HepG2 (cell line): ENCODE measurements around the gene WDR59. TPM values are rescaled to one million over a fixed set of nuclear protein-coding genes. Genes with fewer than 3 reads are reported as not detected.
A peak's percentile ranks its signal among the peaks of the same experiment; 100 is the strongest.

Experiments used
- CREB1 ChIP-seq, 2 experiments: fragments of 450-650 bp in 1 of 2; IDR thresholded peaks; 2 replicates each; pipeline ENCODE4 v1.6.1; 2016 to 2017; ENCODE audit warnings: control low read depth in 1 of 2, mild to moderate bottlenecking in 1 of 2, missing compliant biosample characterization in 1 of 2, missing genetic modification characterization in 1 of 2
- DNMT1 ChIP-seq: sonication (generic); formaldehyde crosslinking; IDR thresholded peaks from 2 replicates; pipeline ENCODE4 v1.5.1; 2020; ENCODE audit warnings: mild to moderate bottlenecking, missing genetic modification reagents
- FOXM1 ChIP-seq: sonication (generic); formaldehyde crosslinking; IDR thresholded peaks from 2 replicates; pipeline ENCODE4 v1.5.0; 2020; ENCODE audit warnings: missing genetic modification reagents
- GPBP1L1 ChIP-seq: sonication (generic); formaldehyde crosslinking; IDR thresholded peaks from 2 replicates; pipeline ENCODE4 v1.5.0; 2020; ENCODE audit warnings: mild to moderate bottlenecking, missing genetic modification reagents
- HCFC1 ChIP-seq: fragments of 150-350 bp; IDR thresholded peaks from 2 replicates; pipeline ENCODE4 v1.6.1; 2014; ENCODE audit warnings: low read depth, low read length
- ISL2 ChIP-seq: sonication (generic); formaldehyde crosslinking; IDR thresholded peaks from 2 replicates; pipeline ENCODE4 v1.5.0; 2020; ENCODE audit warnings: missing genetic modification reagents
- KDM5B ChIP-seq: sonication (generic); formaldehyde crosslinking; IDR thresholded peaks from 2 replicates; pipeline ENCODE4 v1.4.0; 2020; ENCODE audit warnings: missing genetic modification reagents, mild to moderate bottlenecking, borderline replicate concordance
- LCORL ChIP-seq, 2 experiments: fragments of 450-650 bp in 1 of 2; sonication (generic) in 1 of 2; formaldehyde crosslinking in 1 of 2; IDR thresholded peaks; 2 replicates each; pipeline versions ENCODE4 v1.5.0 to v1.6.1; 2017 to 2020; ENCODE audit warnings: antibody characterized with exemption in 1 of 2, missing genetic modification reagents in 1 of 2
- MTF1 ChIP-seq: sonication (generic); formaldehyde crosslinking; IDR thresholded peaks from 2 replicates; pipeline ENCODE4 v1.5.0; 2020; ENCODE audit warnings: missing genetic modification reagents
- PRDM10 ChIP-seq: sonication (generic); formaldehyde crosslinking; IDR thresholded peaks from 2 replicates; pipeline ENCODE4 v1.4.0; 2020; ENCODE audit warnings: low read depth, missing genetic modification reagents
- SAP130 ChIP-seq: IDR thresholded peaks from 2 replicates; pipeline ENCODE4 v1.6.1; 2016; ENCODE audit warnings: low read depth
- TOPORS ChIP-seq: sonication (generic); formaldehyde crosslinking; IDR thresholded peaks from 2 replicates; pipeline ENCODE4 v1.8.0; 2023; ENCODE audit warnings: mild to moderate bottlenecking, missing genetic modification reagents
- ZNF235 ChIP-seq: sonication (generic); formaldehyde crosslinking; IDR thresholded peaks from 2 replicates; pipeline ENCODE4 v1.8.1; 2023; ENCODE audit warnings: mild to moderate bottlenecking, missing genetic modification reagents, borderline replicate concordance
- ZNF407 ChIP-seq: sonication (generic); formaldehyde crosslinking; IDR thresholded peaks from one replicate; pipeline ENCODE4 v1.5.1; 2020; ENCODE audit warnings: mild to moderate bottlenecking, missing genetic modification reagents; ENCODE audit errors: not compliant biosample characterization
- ZNF556 ChIP-seq: sonication (generic); formaldehyde crosslinking; IDR thresholded peaks from 2 replicates; pipeline ENCODE4 v1.4.0; 2020; ENCODE audit warnings: mild to moderate bottlenecking, missing genetic modification reagents, borderline replicate concordance
- ZNF589 ChIP-seq: sonication (generic); formaldehyde crosslinking; conservative IDR thresholded peaks from 2 replicates; pipeline ENCODE4 v1.8.0; 2022; ENCODE audit warnings: mild to moderate bottlenecking, moderate library complexity, missing genetic modification reagents
- ZSCAN21 ChIP-seq: sonication (generic); formaldehyde crosslinking; IDR thresholded peaks from 2 replicates; pipeline ENCODE4 v1.8.0; 2022; ENCODE audit warnings: mild to moderate bottlenecking, missing genetic modification reagents, moderate library complexity, borderline replicate concordance
- polyA plus RNA-seq, 8 experiments: library from polyadenylated mRNA; depleted of rRNA in 3 of 8; stranded (reverse) in 7 of 8; unstranded in 1 of 8; fragments of >200 nt; fragmentation: Illumina TruSeq in 4 of 8; extraction: Trizol in 4 of 8; gene quantifications; 2 replicates each; pipeline versions ENCODE4 v1.2.1 to v1.2.3, GENCODE V29; 2011 to 2016; ENCODE audit warnings: low read depth in 4 of 8, missing spikeins in 1 of 8, mixed read lengths in 1 of 8; ENCODE audit not compliant: insufficient read depth in 1 of 8
- total RNA-seq, 5 experiments: library from RNA; depleted of rRNA; stranded (reverse); fragments of >200 nt; fragmentation: Illumina TruSeq; extraction: Trizol; gene quantifications; 2 replicates each; pipeline ENCODE4 v1.2.3, GENCODE V29; 2016; ENCODE audit warnings: low read depth in 1 of 5

Gene WDR59
- total and polyA plus RNA-seq, 2 of the 13 experiments (the other 11 are each of a cell fraction or from before 2014, with no cell fraction given), result 65.2 to 306 TPM

- TF ChIP-seq ZNF407 (CRISPR knock-in tag) (no peak), ZNF589 (CRISPR knock-in tag) (no peak), FOXM1 (CRISPR knock-in tag) (no peak), DNMT1 (CRISPR knock-in tag) (no peak), ZNF556 (CRISPR knock-in tag) (peak; percentile 43; the same call in 1 of the 2 replicates), CREB1 (IDR thresholded peaks at IDR 0.05) (no peak), CREB1 (CRISPR knock-in tag; IDR thresholded peaks at IDR 0.05) (peak; percentile 45), ZSCAN21 (CRISPR knock-in tag) (peak; percentile 99), ZNF235 (CRISPR knock-in tag) (0 out of 2 replicates have a peak, but pooled peaks have one; percentile 30), GPBP1L1 (CRISPR knock-in tag) (no peak), TOPORS (no peak; the same call in 1 of the 2 replicates), MTF1 (CRISPR knock-in tag) (no peak), ISL2 (CRISPR knock-in tag) (0 out of 2 replicates have a peak, but pooled peaks have one; percentile 41), HCFC1 (no peak), KDM5B (CRISPR knock-in tag) (no peak), LCORL (IDR thresholded peaks at IDR 0.05) (no peak), LCORL (CRISPR knock-in tag; IDR thresholded peaks at IDR 0.05) (peak; percentile 60; the same call in 1 of the 2 replicates), PRDM10 (CRISPR knock-in tag) (0 out of 2 replicates have a peak, but pooled peaks have one; percentile 50), SAP130 (CRISPR knock-in tag) (peak; percentile 83)
Observed at GRCh38 chr16:74997042-74997491, 12.1 kb upstream of the WDR59 start (continued).
